HFFc6 (cell line): Measurements from ENCODE around the gene KIRREL3. TPM values are rescaled to one million over a fixed set of nuclear protein-coding genes. Genes with fewer than 3 reads are reported as not detected.

Source experiments
- DNase-seq: peaks from one replicate; pipeline ENCODE4 v3.0.0-alpha.2; 2018
- H3K27ac Mint-ChIP-seq: 2 replicates; pipeline ENCODE4 v1.8.0; 2020; ENCODE audit warnings: mild to moderate bottlenecking, mixed read lengths
- H3K27me3 Mint-ChIP-seq: 2 replicates; pipeline ENCODE4 v1.8.0; 2021; ENCODE audit warnings: mild to moderate bottlenecking, moderate library complexity, mixed read lengths; ENCODE audit not compliant: insufficient read depth
- H3K36me3 Mint-ChIP-seq: 2 replicates; pipeline ENCODE4 v1.8.0; 2021; ENCODE audit warnings: low read depth, mixed read lengths
- H3K4me1 Mint-ChIP-seq: 2 replicates; pipeline ENCODE4 v1.8.0; 2020; ENCODE audit warnings: low read depth, mixed read lengths
- H3K4me3 Mint-ChIP-seq: 2 replicates; pipeline ENCODE4 v1.8.0; 2020; ENCODE audit warnings: mild to moderate bottlenecking, moderate library complexity, mixed read lengths
- H3K9me3 Mint-ChIP-seq: 2 replicates; pipeline ENCODE4 v1.8.0; 2020; ENCODE audit warnings: mild to moderate bottlenecking, mixed read lengths
- CTCF ChIP-seq: fragments of 200-600 bp; sonication (generic); IDR thresholded peaks from 2 replicates; pipeline ENCODE4 v1.5.0; 2021; ENCODE audit warnings: antibody characterized with exemption, mild to moderate bottlenecking
- total RNA-seq, 6 experiments: library from RNA; stranded (reverse); fragmentation: NEBNext Ultra II Directional; extraction: Animal tissue kit (Norgen Biotek cat#: 25700); gene quantifications; 2 replicates in 1 of 6; 3 replicates in 5 of 6; pipeline ENCODE4 v1.2.3, GENCODE V29; 2021

The KIRREL3 gene
- total RNA-seq, 6 experiments from 2014 or later, result 22.2 to 38.2 (median 33.2) TPM

- H3K36me3 Mint-ChIP-seq, result no peaks in the 10 kb centered on the region
- H3K27ac Mint-ChIP-seq, result no peak overlapping the region
- no peaks in the 10 kb centered on the region for H3K9me3 Mint-ChIP-seq
- DNase-seq, result no peak
- peaks cover 5% of the 10 kb centered on the region; the same call in 1 of the 2 replicates for H3K27me3 Mint-ChIP-seq
- no peak overlapping the region for H3K4me3 Mint-ChIP-seq
- no peak for TF ChIP-seq CTCF
- H3K4me1 Mint-ChIP-seq, result peaks cover 36% of the 10 kb centered on the region
Measured at GRCh38 chr11:126393143-126393542, 607.4 kb downstream of the KIRREL3 start.

- H3K9me3 Mint-ChIP-seq, result no peaks in the 10 kb centered on the region
- TF ChIP-seq CTCF, result no peak
- no peak overlapping the region for H3K27ac Mint-ChIP-seq
- no peaks in the 10 kb centered on the region for H3K36me3 Mint-ChIP-seq
- H3K27me3 Mint-ChIP-seq, result peaks cover 5% of the 10 kb centered on the region; the same call in 1 of the 2 replicates
- H3K4me3 Mint-ChIP-seq, result no peak overlapping the region
- H3K4me1 Mint-ChIP-seq, result peaks cover 36% of the 10 kb centered on the region
- no peak for DNase-seq
Measured at GRCh38 chr11:126392633-126393013, 607.9 kb downstream of the KIRREL3 start.

- Mint-ChIP-seq H3K4me1 (peaks cover 36% of the 10 kb centered on the region), H3K27me3 (peaks cover 5% of the 10 kb centered on the region; the same call in 1 of the 2 replicates), H3K36me3 (no peaks in the 10 kb centered on the region), H3K4me3 (no peak overlapping the region), H3K27ac (no peak overlapping the region), H3K9me3 (no peaks in the 10 kb centered on the region)
- 0 out of 2 replicates have a peak, but pooled peaks have one; percentile 24 for TF ChIP-seq CTCF
- DNase-seq, result no peak
Measured at GRCh38 chr11:126391970-126392632, 608.5 kb downstream of the KIRREL3 start.

GRCh38 chr11:126391286-126391954 lies 609.1 kb downstream of the KIRREL3 start:
- peaks cover 5% of the 10 kb centered on the region; the same call in 1 of the 2 replicates for H3K27me3 Mint-ChIP-seq
- DNase-seq, result no peak
- H3K9me3 Mint-ChIP-seq, result no peaks in the 10 kb centered on the region
- H3K27ac Mint-ChIP-seq, result no peak overlapping the region
- H3K4me1 Mint-ChIP-seq, result peaks cover 31% of the 10 kb centered on the region
- no peaks in the 10 kb centered on the region for H3K36me3 Mint-ChIP-seq
- no peak overlapping the region for H3K4me3 Mint-ChIP-seq
- no peak for TF ChIP-seq CTCF

GRCh38 chr11:126390272-126390867 lies 610.2 kb downstream of the KIRREL3 start:
- TF ChIP-seq CTCF, result no peak
- Mint-ChIP-seq H3K27me3 (peaks cover 5% of the 10 kb centered on the region; the same call in 1 of the 2 replicates), H3K9me3 (no peaks in the 10 kb centered on the region), H3K4me1 (peaks cover 30% of the 10 kb centered on the region), H3K27ac (peak overlapping the region; percentile 36; the same call in 1 of the 2 replicates), H3K4me3 (no peak overlapping the region), H3K36me3 (no peaks in the 10 kb centered on the region)
- no peak for DNase-seq
